ENCODE results near the gene WDR82. TPM values are rescaled to one million over a fixed set of nuclear protein-coding genes. Genes with fewer than 3 reads are reported as not detected.

Gene WDR82
- total and polyA plus RNA-seq, 4 experiments from 2014 or later, result 62.3 to 150 (median 146) TPM

GRCh38 chr3:52322466-52322865, 44.0 kb upstream of the WDR82 start:
- intact Hi-C loops (cut with micrococcal nuclease), result no loop called here
- H3K27ac ChIP-seq (ENCODE audit: low read depth, low read length), result no peak overlapping the region
- DNase-seq, result no peak
- CTCF ChIA-PET (ENCODE audit: partially characterized antibody), result no interaction called here
- no peaks in the 10 kb centered on the region for H3K36me3 ChIP-seq (ENCODE audit: insufficient read depth, low read length)
- Mint-ChIP-seq H3K27ac (no peak overlapping the region), H3K4me1 (peaks cover 5 to 11% (median 8%) of the 10 kb centered on the region in 4 donors), H3K9me3 (no peaks in the 10 kb centered on the region), H3K36me3 (peaks cover 0 to 7% of the 10 kb centered on the region in 2 donors), H3K4me3 (no peak overlapping the region), H3K27me3 (no peaks in the 10 kb centered on the region)
- H3K27me3 ChIP-seq (ENCODE audit: insufficient read depth, low read length), result no peaks in the 10 kb centered on the region
- POLR2A ChIA-PET (ENCODE audit: partially characterized antibody), result no interaction called here
- H3K4me1 ChIP-seq (ENCODE audit: insufficient read depth, low read length), result peaks cover 10% of the 10 kb centered on the region
- no peak overlapping the region for H3K4me3 ChIP-seq (ENCODE audit: low read length in 2 of 2)
- no peaks in the 10 kb centered on the region for H3K9me3 ChIP-seq (ENCODE audit: control insufficient read depth in 1 of 2, low read length in 2 of 2)

- Histone ChIP-seq H3K9me3 (ENCODE audit: control insufficient read depth in 1 of 2, low read length in 2 of 2) (no peaks in the 10 kb centered on the region), H3K36me3 (ENCODE audit: insufficient read depth, low read length) (no peaks in the 10 kb centered on the region), H3K4me3 (ENCODE audit: low read length in 2 of 2) (no peak overlapping the region), H3K27me3 (ENCODE audit: insufficient read depth, low read length) (no peaks in the 10 kb centered on the region), H3K4me1 (ENCODE audit: insufficient read depth, low read length) (peaks cover 16% of the 10 kb centered on the region), H3K27ac (ENCODE audit: low read depth, low read length) (no peak overlapping the region)
- no peaks in the 10 kb centered on the region for H3K9me3 Mint-ChIP-seq
- CTCF ChIA-PET (ENCODE audit: partially characterized antibody), result no interaction called here
- no peak for DNase-seq
- no peak overlapping the region for H3K4me3 Mint-ChIP-seq
- H3K27ac Mint-ChIP-seq, result no peak overlapping the region
- H3K4me1 Mint-ChIP-seq, result peaks cover 9 to 20% (median 14%) of the 10 kb centered on the region in 4 donors
- no peaks in the 10 kb centered on the region for H3K27me3 Mint-ChIP-seq
- intact Hi-C loops (cut with micrococcal nuclease), result no loop called here
- peaks cover 0 to 8% of the 10 kb centered on the region in 2 donors for H3K36me3 Mint-ChIP-seq
- POLR2A ChIA-PET (ENCODE audit: partially characterized antibody), result no interaction called here
Observed at GRCh38 chr3:52321481-52321880, 43.0 kb upstream of the WDR82 start.

GRCh38 chr3:52319921-52320595, 41.6 kb upstream of the WDR82 start:
- no peaks in the 10 kb centered on the region for H3K9me3 Mint-ChIP-seq
- POLR2A ChIA-PET (ENCODE audit: partially characterized antibody), result no interaction called here
- peaks cover 0 to 8% of the 10 kb centered on the region in 2 donors for H3K36me3 Mint-ChIP-seq
- H3K4me3 Mint-ChIP-seq, result no peak overlapping the region
- DNase-seq, result no peak
- CTCF ChIA-PET (ENCODE audit: partially characterized antibody), result interaction anchor here (0.9 kb wide), 1 partner anchor 28 kb away, joined by 3 read pairs; no protein-coding TSS in a partner anchor
- no peak overlapping the region for H3K27ac ChIP-seq (ENCODE audit: low read depth, low read length)
- no peaks in the 10 kb centered on the region for H3K27me3 ChIP-seq (ENCODE audit: insufficient read depth, low read length)
- H3K9me3 ChIP-seq (ENCODE audit: control insufficient read depth in 1 of 2, low read length in 2 of 2), result no peaks in the 10 kb centered on the region
- H3K27ac Mint-ChIP-seq, result no peak overlapping the region
- no peaks in the 10 kb centered on the region for H3K27me3 Mint-ChIP-seq
- intact Hi-C loops (cut with micrococcal nuclease), result loop anchor here (5.0 kb wide), 1 partner anchor 43 kb away; the partner anchor contains the start of gene WDR82
- H3K4me3 ChIP-seq (ENCODE audit: low read length in 2 of 2), result no peak overlapping the region
- peaks cover 9 to 23% (median 15%) of the 10 kb centered on the region in 4 donors for H3K4me1 Mint-ChIP-seq
- peaks cover 16% of the 10 kb centered on the region for H3K4me1 ChIP-seq (ENCODE audit: insufficient read depth, low read length)
- no peaks in the 10 kb centered on the region for H3K36me3 ChIP-seq (ENCODE audit: insufficient read depth, low read length)

- ChIA-PET POLR2A (ENCODE audit: partially characterized antibody) (interaction anchor here (1.2 to 2.1 kb wide), 6 partner anchors 31 to 323 kb away, joined by 4 to 17 read pairs (median 6); partner anchors contain the start of genes GLYCTK, RPL29 and TWF2), CTCF (ENCODE audit: partially characterized antibody) (interaction anchor here (1.1 to 2.7 kb wide), 3 partner anchors 20 to 98 kb away, joined by 3 to 15 read pairs (median 5); no protein-coding TSS in a partner anchor)
- Histone ChIP-seq H3K4me3 (ENCODE audit: low read length in 2 of 2) (no peak overlapping the region), H3K27ac (ENCODE audit: low read depth, low read length) (no peak overlapping the region), H3K4me1 (ENCODE audit: insufficient read depth, low read length) (peaks cover 16% of the 10 kb centered on the region), H3K36me3 (ENCODE audit: insufficient read depth, low read length) (no peaks in the 10 kb centered on the region), H3K27me3 (ENCODE audit: insufficient read depth, low read length) (no peaks in the 10 kb centered on the region), H3K9me3 (ENCODE audit: control insufficient read depth in 1 of 2, low read length in 2 of 2) (no peaks in the 10 kb centered on the region)
- Mint-ChIP-seq H3K36me3 (peaks cover 0 to 12% of the 10 kb centered on the region in 2 donors), H3K27me3 (no peaks in the 10 kb centered on the region), H3K4me1 (peaks cover 9 to 30% (median 15%) of the 10 kb centered on the region in 4 donors), H3K4me3 (peak overlapping the region in 2 of 8 donors; percentile 36 to 39), H3K9me3 (no peaks in the 10 kb centered on the region), H3K27ac (peak overlapping the region in 1 of 7 donors; percentile 15)
- intact Hi-C loops (cut with micrococcal nuclease), result loop anchor here (5.0 kb wide), 1 partner anchor 41 kb away; the partner anchor contains the start of gene WDR82
- DNase-seq, result no peak
Observed at GRCh38 chr3:52318186-52318816, 39.9 kb upstream of the WDR82 start.

- Histone ChIP-seq H3K4me1 (ENCODE audit: insufficient read depth, low read length) (peaks cover 16% of the 10 kb centered on the region), H3K27me3 (ENCODE audit: insufficient read depth, low read length) (no peaks in the 10 kb centered on the region), H3K4me3 (ENCODE audit: low read length in 2 of 2) (peak overlapping the region in 1 of 2 donors; percentile 31), H3K36me3 (ENCODE audit: insufficient read depth, low read length) (no peaks in the 10 kb centered on the region), H3K27ac (ENCODE audit: low read depth, low read length) (peak overlapping the region; percentile 23), H3K9me3 (ENCODE audit: control insufficient read depth in 1 of 2, low read length in 2 of 2) (no peaks in the 10 kb centered on the region)
- Mint-ChIP-seq H3K36me3 (peaks cover 0 to 12% of the 10 kb centered on the region in 2 donors), H3K4me3 (peak overlapping the region; percentile 34 to 78 (median 65)), H3K27me3 (no peaks in the 10 kb centered on the region), H3K27ac (peak overlapping the region; percentile 10 to 87 (median 82)), H3K9me3 (no peaks in the 10 kb centered on the region), H3K4me1 (peaks cover 9 to 30% (median 15%) of the 10 kb centered on the region in 4 donors)
- POLR2A ChIA-PET (ENCODE audit: partially characterized antibody), result interaction anchor here (0.8 to 2.1 kb wide), 9 partner anchors 27 to 322 kb away, joined by 3 to 17 read pairs (median 4); partner anchors contain the start of genes GLYCTK, RPL29 and TWF2
- CTCF ChIA-PET (ENCODE audit: partially characterized antibody), result interaction anchor here (1.0 to 2.7 kb wide), 5 partner anchors 21 to 97 kb away, joined by 3 to 15 read pairs (median 5); partner anchors contain the start of gene TWF2
- intact Hi-C loops (cut with micrococcal nuclease), result loop anchor here (1.0 to 5.0 kb wide), 2 partner anchors 40 to 78 kb away; partner anchors contain the start of genes TWF2 and WDR82
- peak; percentile 71 to 77 (median 74) for DNase-seq
Observed at GRCh38 chr3:52317208-52318000, 39.0 kb upstream of the WDR82 start.

GRCh38 chr3:52315977-52316764, 37.7 kb upstream of the WDR82 start, which contains the start of gene DNAH1:
TSS of gene DNAH1 (plus strand) at chr3:52316319. CDS start at chr3:52322443, 6,124 bp downstream.
- Histone ChIP-seq H3K36me3 (ENCODE audit: insufficient read depth, low read length) (no peaks in the 10 kb centered on the region), H3K9me3 (ENCODE audit: control insufficient read depth in 1 of 2, low read length in 2 of 2) (no peaks in the 10 kb centered on the region), H3K27me3 (ENCODE audit: insufficient read depth, low read length) (no peaks in the 10 kb centered on the region), H3K4me3 (ENCODE audit: low read length in 2 of 2) (no peak within 1 kb of the TSS), H3K27ac (ENCODE audit: low read depth, low read length) (peak within 1 kb of the TSS; percentile 23), H3K4me1 (ENCODE audit: insufficient read depth, low read length) (peaks cover 17% of the 10 kb centered on the region)
- DNase-seq, result no peak
- Mint-ChIP-seq H3K9me3 (no peaks in the 10 kb centered on the region), H3K27me3 (no peaks in the 10 kb centered on the region), H3K4me1 (peaks cover 9 to 30% (median 15%) of the 10 kb centered on the region in 4 donors), H3K4me3 (peak within 1 kb of the TSS in 5 of 8 donors; percentile 4 to 63 (median 14)), H3K36me3 (peaks cover 0 to 8% of the 10 kb centered on the region in 2 donors), H3K27ac (peak within 1 kb of the TSS; percentile 31 to 89 (median 73))
- CTCF ChIA-PET (ENCODE audit: partially characterized antibody), result interaction anchor here (2.3 to 2.7 kb wide), 2 partner anchors 23 to 26 kb away, joined by 5 to 15 read pairs; no protein-coding TSS in a partner anchor
- POLR2A ChIA-PET (ENCODE audit: partially characterized antibody), result interaction anchor here (1.0 to 1.7 kb wide), 2 partner anchors 29 to 39 kb away, joined by 5 to 7 read pairs; partner anchors contain the start of gene GLYCTK
- intact Hi-C loops (cut with micrococcal nuclease), result loop anchor here (5.0 kb wide), 1 partner anchor 39 kb away; the partner anchor contains the start of gene WDR82
